Bone marrow (tissue), 2 donors: ENCODE results near the gene CYP2A6.
"Not testable (repeated sequence)": the region's sequence is repeated elsewhere in the genome, so short reads cannot be mapped to it uniquely, and the experiment has no call there.

ENCODE experiments used
- DNase-seq, 2 donors: peaks; one replicate each; lab custom pipeline; 2025; lab: John Stamatoyannopoulos, UW

CYP2A6 gene

DNA sequence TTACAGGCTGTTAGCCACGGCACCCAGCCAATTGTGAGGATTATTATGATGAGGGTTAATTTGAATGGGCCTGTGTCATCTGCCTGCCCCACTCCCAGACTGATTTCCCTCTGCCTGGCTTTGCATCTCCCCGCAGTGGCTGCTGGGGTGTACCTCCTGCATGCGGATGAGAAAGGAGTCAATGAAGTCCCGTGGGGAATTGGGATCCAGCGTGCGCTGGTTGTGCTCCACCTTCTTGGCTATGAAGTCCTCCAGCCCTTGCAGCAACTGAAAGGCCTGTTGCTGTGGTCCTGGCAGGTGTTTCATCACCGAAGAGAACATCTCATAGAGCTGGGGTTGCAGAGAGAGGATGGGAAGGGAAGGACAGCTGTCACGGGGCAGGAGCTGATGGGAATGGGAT, 3.5 kb downstream of the CYP2A6 start:
- DNase-seq: not testable (repeated sequence)

DNA sequence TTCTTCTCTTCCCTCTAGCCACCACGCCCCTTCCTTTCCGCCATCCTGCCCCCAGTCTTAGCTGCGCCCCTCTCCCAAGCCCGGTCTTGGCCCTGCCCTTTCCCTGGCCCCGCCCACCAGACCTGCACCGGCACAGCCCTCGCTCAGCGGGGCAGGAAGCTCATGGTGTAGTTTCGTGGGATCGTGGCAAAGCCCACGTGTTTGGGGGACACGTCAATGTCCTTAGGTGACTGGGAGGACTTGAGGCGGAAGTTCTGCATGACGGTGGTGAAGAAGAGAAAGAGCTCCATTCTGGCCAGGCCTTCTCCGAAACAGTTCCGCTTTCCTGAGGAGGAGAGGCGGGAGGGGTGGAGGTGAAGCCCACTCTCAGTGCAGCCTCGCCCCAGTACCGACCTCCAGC, 6.6 kb downstream of the CYP2A6 start:
- not testable (repeated sequence) for DNase-seq

DNA sequence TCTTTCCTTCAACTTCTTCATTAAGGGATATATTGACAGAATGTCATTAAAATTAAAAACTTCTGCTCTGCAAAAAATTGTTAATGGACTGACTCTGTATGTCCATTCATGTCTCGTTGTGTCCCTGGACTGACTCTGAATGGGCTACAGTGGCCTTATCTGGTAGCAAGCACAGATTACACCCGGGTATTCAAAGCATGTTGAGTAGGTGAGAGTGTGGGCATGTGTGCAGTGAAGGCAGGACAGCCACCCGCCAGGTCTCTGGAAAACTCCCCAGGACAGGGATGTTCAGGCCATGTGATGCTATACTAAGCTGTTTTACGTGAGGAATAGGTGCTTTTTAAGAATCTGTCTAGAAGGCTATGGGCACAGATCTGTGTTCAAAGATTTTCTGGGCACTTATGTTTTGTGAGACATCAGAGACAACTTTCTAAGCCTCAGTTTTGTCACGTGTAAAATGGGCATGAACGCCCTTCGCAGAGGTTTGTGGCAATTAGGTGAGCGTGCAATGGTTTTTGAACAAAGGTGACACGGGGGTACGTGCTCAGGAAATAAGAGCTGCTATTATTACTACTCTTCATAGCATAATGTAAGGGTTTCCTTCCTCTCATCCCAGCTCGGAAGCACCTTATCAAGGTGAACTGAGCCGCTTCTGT, 7.1 kb downstream of the CYP2A6 start:
- not testable (repeated sequence) for DNase-seq

DNA sequence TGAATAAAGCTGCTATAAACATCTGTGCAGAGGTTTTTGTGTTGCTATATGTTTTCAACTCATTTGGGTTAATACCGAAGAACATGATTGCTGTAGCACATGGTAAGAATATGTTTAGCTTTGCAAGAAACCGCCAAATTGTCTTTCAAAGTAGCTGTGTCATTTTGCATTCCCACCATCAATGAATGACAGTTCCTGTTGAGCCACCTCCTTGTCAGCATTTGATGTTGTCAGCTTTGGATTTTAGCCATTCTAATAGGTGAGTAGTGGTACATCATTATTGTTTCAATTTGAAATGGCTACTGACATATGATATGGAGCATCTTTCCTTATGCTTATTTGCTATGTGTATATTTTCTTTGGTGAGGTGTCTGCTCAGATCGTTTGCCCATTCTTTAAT, 8.2 kb downstream of the CYP2A6 start:
- DNase-seq: not testable (repeated sequence)

- not testable (repeated sequence) for DNase-seq
Measured at GRCh38 chr19:40838477-40838876, 11.8 kb downstream of the CYP2A6 start.

DNA sequence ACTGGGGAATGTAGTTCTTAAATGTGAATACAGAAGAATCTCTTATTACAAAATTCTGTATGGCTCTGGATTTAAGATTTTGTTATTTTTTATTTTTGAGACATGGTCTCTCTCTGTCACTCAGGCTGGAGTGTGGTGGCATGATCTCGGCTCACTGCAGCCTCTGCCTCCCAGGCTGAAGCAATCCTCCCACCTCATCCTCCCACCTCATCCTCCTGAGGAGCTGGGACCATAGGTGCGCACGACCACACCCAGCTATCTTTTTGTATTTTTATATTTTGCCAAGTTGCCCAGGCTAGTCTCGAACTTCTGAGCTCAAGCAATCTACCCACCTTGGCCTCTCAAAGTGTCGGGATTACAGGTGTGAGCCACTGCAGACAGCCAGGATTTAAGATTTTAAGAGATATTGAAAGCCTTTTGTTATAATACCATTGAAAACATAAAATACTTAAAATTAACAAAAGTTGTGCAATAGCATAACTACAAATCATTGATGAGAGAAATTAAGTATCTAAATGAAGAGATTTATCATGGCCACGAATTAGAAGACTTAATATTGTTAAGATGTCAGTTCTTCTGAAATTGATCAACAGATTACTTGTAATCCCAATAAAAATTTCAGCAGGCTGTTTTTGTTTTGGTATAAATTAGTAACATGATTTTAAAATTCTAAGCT, 13.4 kb downstream of the CYP2A6 start:
- DNase-seq: no peak

GRCh38 chr19:40833728-40834533, 16.3 kb downstream of the CYP2A6 start:
- not testable (repeated sequence) for DNase-seq

GRCh38 chr19:40832431-40832790, 17.8 kb downstream of the CYP2A6 start:
- not testable (repeated sequence) for DNase-seq

DNA sequence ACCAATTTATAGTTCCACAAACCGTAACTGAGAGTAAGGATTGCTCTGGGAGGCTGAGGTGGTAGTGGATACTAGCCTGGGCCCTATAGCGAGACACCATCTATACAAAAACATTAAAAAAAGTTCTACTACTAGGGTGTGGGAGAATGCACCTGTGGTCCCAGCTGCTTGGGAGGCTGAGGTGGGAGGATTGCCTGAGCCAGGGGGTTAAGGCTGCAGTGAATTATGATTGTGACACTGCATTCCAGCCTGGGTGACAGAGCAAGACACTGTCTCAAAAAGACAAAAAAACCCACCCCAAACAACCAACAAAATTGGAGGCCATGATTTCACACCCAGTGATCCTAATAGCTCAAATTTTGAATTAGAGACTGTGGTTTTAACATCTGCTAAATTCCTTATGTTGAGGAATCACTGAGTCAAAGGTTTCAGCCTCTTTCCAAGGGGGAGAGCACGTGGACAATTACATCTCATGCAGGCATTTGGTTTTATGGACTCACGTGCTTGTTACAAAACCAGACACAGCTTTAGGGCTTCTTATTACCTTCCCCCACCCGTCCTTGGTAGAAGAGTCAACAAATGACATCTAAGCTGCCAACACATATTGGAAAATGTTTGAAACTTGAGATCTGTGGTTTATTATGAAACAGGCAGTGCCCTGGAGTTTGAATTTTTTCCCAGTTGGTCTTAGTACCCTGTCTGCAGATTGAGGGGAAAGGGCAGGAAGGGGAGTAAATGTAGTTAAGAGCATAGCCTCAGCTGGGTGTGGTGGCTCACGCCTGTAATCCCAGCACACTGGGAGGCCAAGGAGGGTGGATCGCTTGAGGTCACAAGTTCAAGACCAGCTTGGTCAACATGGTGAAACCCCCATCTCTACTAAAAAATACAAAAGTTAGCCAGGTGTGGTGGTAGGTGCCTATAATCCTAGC, 18.5 kb downstream of the CYP2A6 start:
- DNase-seq: no peak

- DNase-seq: not testable (repeated sequence)
Measured at GRCh38 chr19:40830741-40831140, 19.5 kb downstream of the CYP2A6 start.

- DNase-seq: no peak
Measured at GRCh38 chr19:40829205-40829604, 21.0 kb downstream of the CYP2A6 start.

GRCh38 chr19:40827386-40828247, 22.6 kb downstream of the CYP2A6 start:
- DNase-seq: no peak

DNA sequence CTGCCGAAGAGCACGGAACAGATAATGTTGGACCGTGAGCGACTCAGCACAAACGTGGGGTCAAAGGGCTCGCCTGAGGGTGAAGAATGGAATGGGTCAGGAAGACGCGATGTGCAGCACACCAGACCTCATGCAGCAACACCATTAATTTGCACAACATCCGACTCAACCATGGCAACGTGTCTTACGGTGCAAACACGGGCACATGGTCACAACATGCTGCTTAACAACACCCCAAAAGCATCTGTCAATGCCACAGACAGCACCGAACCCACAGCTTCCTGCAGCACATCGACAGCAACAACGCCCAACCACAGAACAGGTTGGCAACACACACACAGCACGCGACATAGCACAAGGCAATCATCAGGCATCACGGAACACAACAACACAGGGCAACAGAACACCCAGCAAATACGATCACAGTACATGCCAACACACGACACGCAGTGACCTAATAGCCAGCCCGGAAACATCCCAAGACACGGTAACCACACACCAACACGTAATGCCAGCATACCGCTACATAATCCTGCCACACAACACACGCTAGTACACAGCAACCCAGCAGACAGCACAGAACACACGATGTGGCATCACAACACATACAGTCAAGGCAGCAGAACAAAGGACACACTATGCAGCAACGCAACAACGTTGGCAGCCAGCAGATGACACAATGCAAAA, 23.4 kb downstream of the CYP2A6 start:
- DNase-seq: not testable (repeated sequence)

DNA sequence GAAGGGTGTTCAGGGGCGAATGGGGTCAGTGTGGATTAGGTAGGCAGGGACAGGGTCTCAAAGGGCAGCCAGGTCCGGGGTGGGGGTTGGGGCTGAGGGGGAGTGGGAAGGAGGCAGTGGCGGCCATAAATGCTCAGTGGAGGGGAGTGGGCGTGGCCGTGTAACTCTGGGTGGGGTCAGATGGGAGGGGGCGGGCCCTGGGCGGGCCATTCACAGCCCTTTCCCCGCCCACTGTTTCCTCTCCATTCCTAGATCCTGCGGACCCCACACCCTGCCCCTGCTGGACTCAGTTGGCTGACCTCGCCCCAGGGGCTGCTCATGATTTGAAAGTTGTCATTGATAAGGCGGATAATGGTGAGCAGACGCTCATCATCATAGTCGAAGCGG, 23.9 kb downstream of the CYP2A6 start:
- not testable (repeated sequence) for DNase-seq

DNA sequence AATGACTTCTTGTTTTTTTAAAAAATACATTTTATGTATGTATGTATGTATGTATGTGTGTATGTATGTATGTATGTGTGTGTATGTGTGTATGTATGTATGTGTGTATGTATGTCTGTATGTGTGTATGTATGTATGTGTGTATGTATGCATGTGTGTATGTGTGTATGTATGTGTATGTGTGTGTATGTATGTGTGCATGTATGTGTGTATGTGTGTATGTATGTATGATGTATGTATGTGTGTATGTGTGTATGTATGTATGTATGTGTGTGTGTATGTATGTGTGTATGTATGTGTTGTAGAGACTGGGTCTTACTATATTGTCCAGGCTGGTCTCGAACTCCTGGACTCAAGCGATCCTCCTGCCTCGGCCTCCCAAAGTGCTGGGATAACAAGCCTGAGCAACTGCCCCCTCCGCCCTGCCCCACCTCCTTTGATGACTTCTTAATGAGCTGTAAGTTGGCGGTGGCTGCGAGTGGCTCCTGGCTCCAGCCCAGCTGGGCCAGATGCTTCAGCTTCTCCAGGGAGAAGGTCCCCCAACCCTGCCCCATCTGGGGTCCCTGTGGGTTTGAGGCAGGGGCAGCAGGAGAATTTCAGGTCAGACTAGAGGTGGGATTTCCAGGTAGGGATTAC, 24.7 kb downstream of the CYP2A6 start:
- DNase-seq: not testable (repeated sequence)

GRCh38 chr19:40824916-40825315, 25.3 kb downstream of the CYP2A6 start:
- DNase-seq: not testable (repeated sequence)

DNA sequence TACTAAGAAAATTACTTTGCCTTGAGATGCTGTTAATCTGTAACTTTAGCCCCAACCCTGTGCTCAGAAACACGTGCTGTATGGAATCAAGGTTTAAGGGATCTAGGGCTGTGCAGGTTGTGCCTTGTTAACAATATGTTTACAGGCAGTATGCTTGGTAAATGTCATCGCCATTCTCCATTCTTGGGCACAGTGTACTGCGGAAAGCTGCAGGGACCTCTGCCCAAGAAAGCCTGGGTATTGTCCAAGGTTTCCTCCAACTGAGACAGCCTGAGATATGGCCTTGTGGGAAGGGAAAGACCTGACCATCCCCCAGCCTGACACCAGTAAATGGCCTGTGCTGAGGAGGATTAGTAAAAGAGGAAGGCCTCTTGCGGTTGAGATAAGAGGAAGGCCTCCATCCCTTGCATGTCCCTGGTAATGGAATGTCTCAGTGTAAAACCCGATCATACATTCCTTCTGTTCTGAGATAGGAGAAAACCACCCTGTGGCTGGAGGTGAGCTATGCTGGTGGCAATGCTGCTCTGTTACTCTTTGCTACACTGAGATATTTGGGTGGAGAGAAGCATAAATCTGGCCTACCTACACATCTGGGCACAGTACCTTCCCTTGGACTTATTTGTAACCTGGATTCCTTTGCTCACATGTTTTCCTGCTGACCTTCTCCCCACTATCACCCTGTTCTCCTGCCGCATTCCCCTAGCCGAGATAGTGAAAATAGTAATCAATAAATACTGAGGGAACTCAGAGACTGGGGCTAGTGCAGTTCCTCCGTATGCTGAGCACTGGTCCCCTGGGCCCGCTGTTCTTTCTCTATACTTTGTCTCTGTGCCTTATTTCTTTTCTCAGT, 27.3 kb downstream of the CYP2A6 start:
- not testable (repeated sequence) for DNase-seq

GRCh38 chr19:40822161-40822560, 28.1 kb downstream of the CYP2A6 start:
- DNase-seq: no peak
